Medulla oblongata (tissue), 1 donor: ENCODE data around the gene ORMDL2.
"Not testable (repeated sequence)": the region's sequence is repeated elsewhere in the genome, so short reads cannot be mapped to it uniquely, and the experiment has no call there.

Source experiments
- DNase-seq: peaks from one replicate; pipeline ENCODE4 v3.0.0-alpha.2; 2015; ENCODE audit errors: extremely low spot score

ORMDL2 gene

GRCh38 chr12:55852740-55853139 lies 34.9 kb downstream of the ORMDL2 start:
- DNase-seq, result no peak

GRCh38 chr12:55861396-55861795 lies 43.6 kb downstream of the ORMDL2 start:
- DNase-seq, result no peak

- DNase-seq, result no peak
Measured at GRCh38 chr12:55861871-55862270, 44.0 kb downstream of the ORMDL2 start.

- no peak for DNase-seq
Measured at GRCh38 chr12:55862286-55862685, 44.4 kb downstream of the ORMDL2 start.

GRCh38 chr12:55862931-55863330 lies 45.1 kb downstream of the ORMDL2 start:
- not testable (repeated sequence) for DNase-seq

- DNase-seq, result no peak
Measured at GRCh38 chr12:55865327-55865726, 47.5 kb downstream of the ORMDL2 start.

GRCh38 chr12:55866454-55867004 lies 48.7 kb downstream of the ORMDL2 start:
- not testable (repeated sequence) for DNase-seq
